Cardiac fibroblast (primary cell): ENCODE results near the gene MTREX.

ENCODE experiments used
- DNase-seq, 2 donors: peaks; one replicate each; pipeline versions ENCODE4 v3.0.0 to v3.0.0-alpha.2; 2010; ENCODE audit warnings: low read depth in 2 of 2
- H3K4me3 ChIP-seq, 2 donors: replicated peaks in 1 of 2; 1 replicate in 1 of 2; 2 replicates in 1 of 2; pipeline ENCODE4 v1.5.1; 2011; ENCODE audit warnings: low read depth in 2 of 2, low read length in 2 of 2, mild to moderate bottlenecking in 2 of 2, moderate library complexity in 1 of 2
- TF ChIP-seq, protein P1 (sequence below): IDR thresholded peaks from one replicate; pipeline ENCODE4 v1.5.1; 2011; ENCODE audit warnings: low read depth, mild to moderate bottlenecking, low read length, inconsistent platforms

The MTREX gene

GRCh38 chr5:55324006-55324405 is 16.2 kb downstream of the MTREX start:
- H3K4me3 ChIP-seq = no peak overlapping the region
- TF ChIP-seq, protein P1, sequence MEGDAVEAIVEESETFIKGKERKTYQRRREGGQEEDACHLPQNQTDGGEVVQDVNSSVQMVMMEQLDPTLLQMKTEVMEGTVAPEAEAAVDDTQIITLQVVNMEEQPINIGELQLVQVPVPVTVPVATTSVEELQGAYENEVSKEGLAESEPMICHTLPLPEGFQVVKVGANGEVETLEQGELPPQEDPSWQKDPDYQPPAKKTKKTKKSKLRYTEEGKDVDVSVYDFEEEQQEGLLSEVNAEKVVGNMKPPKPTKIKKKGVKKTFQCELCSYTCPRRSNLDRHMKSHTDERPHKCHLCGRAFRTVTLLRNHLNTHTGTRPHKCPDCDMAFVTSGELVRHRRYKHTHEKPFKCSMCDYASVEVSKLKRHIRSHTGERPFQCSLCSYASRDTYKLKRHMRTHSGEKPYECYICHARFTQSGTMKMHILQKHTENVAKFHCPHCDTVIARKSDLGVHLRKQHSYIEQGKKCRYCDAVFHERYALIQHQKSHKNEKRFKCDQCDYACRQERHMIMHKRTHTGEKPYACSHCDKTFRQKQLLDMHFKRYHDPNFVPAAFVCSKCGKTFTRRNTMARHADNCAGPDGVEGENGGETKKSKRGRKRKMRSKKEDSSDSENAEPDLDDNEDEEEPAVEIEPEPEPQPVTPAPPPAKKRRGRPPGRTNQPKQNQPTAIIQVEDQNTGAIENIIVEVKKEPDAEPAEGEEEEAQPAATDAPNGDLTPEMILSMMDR = no peak
- no peak for DNase-seq

DNA sequence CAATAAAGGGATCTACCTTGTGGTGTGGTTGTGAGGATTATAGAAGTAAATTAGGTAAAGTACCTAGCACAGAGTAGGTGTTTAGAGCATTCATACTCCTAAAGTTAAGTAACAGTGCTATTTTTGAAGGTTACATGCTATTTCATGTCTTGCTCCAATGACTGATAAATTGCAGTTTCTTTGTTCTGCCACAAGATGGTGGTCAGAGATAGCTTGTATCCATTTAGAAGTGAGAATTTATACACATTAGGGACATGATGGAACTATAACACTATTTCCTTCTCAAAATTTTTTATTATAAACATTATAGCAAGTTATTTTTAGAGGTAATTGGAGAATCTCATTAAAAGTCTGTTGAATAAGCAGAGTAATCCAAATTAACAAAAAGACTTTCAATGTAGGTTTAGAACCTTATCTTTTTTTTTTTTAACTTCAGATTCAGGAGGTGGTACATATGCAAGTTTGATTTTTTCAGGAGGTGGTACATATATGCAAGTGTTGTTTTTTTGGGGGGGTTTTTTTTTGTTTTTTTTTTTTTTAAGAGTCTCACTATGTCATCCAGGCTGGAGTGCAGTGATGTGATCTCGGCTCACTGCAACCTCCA is 17.1 kb downstream of the MTREX start:
- TF ChIP-seq, protein P1 = peak; percentile 65
- DNase-seq = peak; percentile 66 to 76
- H3K4me3 ChIP-seq = no peak overlapping the region

- DNase-seq = no peak
- TF ChIP-seq, protein P1 = no peak
- H3K4me3 ChIP-seq = no peak overlapping the region
Measured at GRCh38 chr5:55325621-55326020, 17.8 kb downstream of the MTREX start.

- no peak overlapping the region for H3K4me3 ChIP-seq
- TF ChIP-seq, protein P1 = no peak
- DNase-seq = no peak
Measured at GRCh38 chr5:55327281-55327680, 19.5 kb downstream of the MTREX start.

GRCh38 chr5:55331321-55331720 is 23.5 kb downstream of the MTREX start:
- TF ChIP-seq, protein P1 = no peak
- no peak for DNase-seq

GRCh38 chr5:55333017-55333416 is 25.2 kb downstream of the MTREX start:
- H3K4me3 ChIP-seq = no peak overlapping the region
- TF ChIP-seq, protein P1 = no peak
- DNase-seq = no peak

More at GRCh38 chr5:55331321-55331720, 23.5 kb downstream of the MTREX start:
- no peak overlapping the region for H3K4me3 ChIP-seq

GRCh38 chr5:55333811-55334210 is 26.0 kb downstream of the MTREX start:
- DNase-seq = no peak
- H3K4me3 ChIP-seq = no peak overlapping the region
- TF ChIP-seq, protein P1 = no peak
